NOMO-1 (cell line): ENCODE results near the gene COL23A1.

Source experiments
- DNase-seq, 2 experiments: peaks; one replicate each; lab custom pipeline; 2025; ENCODE audit not compliant: unreplicated experiment in 2 of 2; lab: John Stamatoyannopoulos, UW

The COL23A1 gene

GRCh38 chr5:178224403-178224802, 365.8 kb downstream of the COL23A1 start:
- DNase-seq: no peak

DNA sequence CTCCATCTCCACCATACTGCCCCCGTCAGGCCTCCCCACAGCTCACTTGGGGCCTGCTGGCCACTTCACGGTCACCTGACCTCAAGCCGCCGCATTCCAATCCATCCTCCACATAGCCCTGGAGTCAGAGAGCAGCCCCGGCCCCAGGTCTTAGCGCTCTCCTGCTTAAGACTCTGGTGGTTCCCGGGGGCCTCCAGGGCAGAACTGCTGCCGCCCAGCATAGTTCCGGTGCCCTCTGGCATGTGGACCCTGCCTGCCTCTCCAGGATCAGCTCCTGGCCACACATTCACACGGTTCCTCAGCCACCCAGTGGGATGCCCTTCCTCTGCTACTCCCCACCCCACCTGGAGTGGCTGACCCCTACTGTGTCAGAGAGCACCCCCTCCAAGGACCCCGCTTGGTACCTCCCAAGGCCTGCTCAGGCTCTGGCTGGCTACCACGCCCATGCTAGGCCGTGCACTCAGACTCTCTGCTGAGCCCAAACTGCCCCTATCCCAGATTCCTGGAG, 366.3 kb downstream of the COL23A1 start:
- DNase-seq: no peak

DNA sequence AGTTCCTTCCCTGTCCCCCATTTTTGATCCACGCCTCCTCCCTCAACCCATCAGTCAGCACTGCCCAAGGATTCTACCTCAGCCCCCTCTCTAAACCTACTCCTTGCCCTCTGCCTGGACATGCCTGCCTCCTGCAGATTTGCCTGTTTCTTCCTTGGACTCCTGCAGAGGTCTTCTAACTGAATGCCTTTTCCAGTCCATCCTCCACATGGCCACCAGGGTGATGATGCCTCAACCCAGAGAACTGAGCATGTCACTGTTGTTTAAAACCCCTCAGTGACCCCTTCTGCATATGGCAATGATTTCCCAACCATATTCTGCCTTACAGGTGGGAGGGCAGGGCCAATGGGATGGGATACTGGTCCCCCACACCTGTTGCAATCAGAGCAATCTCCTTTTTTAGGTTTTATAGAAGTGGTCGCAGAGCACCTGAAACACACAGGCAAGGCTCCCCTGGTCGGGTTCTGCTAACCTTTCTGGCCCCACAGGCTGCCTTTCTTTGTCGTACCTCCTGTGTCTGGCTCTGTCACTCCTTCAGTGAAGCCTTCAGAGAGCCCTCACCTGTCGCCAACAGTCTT, 366.9 kb downstream of the COL23A1 start:
- no peak for DNase-seq

DNA sequence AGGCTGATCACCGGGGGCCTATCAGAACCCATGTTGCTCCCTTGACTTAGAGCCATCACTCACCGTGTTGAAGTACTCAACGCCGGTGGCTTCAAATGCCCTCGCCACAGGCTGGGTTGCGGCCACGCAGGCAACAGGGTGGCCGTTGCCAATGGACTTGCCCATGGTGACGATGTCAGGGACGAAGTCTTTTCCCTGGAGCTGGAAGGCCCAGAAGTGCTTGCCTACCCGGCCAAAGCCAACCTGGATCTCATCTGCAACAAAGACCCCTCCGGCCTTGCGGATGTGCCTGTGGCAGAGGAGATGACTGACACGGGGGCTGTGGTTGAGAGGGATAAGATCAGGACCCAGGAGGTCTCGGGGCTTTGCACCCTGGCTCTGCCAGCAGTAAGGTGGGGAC, 367.9 kb downstream of the COL23A1 start:
- no peak for DNase-seq

DNA sequence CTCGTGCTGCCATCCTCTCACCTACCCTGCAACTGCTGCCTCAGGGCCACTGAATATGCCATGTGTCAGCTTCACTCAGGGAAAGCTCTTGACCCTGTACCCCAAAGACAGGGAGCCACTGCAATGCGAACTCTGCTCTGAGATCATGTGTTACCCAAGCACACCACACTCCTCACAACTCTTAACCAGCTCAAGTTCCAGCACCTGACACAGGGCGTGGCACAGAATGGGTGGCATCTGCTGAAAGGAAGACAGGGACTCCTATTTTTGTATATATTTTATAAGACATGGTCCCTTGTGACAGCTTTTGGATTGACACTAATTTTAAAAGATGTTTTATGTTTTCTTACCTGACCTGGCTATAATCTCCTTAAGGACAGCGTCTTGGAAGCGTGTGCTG, 368.3 kb downstream of the COL23A1 start:
- no peak for DNase-seq

- DNase-seq: peak; percentile 27 to 34
Measured at GRCh38 chr5:178221282-178221681, 368.9 kb downstream of the COL23A1 start.

GRCh38 chr5:178218827-178219226, 371.4 kb downstream of the COL23A1 start:
- DNase-seq: no peak

- no peak for DNase-seq
Measured at GRCh38 chr5:178218237-178218776, 371.9 kb downstream of the COL23A1 start.

- DNase-seq: no peak
Measured at GRCh38 chr5:178216779-178217178, 373.4 kb downstream of the COL23A1 start.

DNA sequence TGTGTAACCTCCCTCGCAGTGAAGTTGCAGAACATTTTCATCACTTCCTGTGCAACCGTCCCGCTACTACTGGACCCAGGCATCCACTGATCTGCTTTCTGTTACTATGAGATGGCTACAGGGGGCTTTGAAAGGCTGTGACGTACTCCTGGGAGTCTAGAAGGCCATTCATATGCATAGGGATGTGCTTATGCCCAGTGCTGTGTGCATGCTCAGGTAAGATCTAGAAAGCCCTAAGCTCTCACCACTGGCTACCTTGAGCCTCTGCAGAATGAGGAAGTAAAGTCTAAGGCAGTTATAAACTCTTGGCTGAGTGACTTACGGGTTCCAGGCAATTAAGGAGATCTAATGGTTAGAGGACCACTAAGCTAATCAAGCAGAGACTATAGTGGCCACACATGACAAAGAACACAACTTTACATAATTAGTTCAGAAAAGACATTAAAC, 374.1 kb downstream of the COL23A1 start:
- peak; percentile 82 to 95 for DNase-seq

DNA sequence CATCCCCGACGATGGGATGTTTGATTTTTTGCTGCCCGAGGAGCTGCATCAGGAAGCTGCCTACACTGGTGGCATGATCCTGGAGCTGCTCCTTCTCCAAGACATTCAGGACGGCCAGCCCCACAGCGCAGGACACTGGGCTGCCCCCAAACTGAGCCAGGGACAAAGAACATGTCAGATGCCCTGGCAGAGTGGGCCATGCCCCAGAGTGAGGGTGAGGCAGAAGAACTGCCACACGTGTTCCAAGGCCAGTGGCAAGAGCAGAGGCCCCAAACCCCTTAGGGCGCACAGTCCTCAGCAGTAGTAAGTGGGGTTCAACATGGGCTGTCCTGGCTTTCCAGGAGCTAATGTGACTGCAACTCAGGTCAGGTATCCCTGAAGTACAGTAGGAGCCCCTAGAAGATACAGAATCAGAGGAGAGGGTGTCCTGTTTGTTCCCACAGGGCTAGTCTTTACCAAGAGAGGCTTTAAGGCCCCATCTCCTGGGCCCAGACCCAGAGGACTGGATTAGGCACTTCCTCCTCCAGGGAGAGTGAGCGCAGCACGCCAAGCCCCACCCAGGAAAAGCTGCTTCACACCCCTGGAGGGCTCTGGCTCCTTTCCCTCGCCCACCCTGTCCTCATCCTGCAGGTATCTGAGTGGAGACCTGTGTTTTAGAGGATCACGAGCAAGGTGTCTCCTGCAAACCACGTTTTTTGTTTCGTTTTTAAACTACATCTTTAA, 374.8 kb downstream of the COL23A1 start:
- peak in 1 of 2 experiments; percentile 25 for DNase-seq

DNA sequence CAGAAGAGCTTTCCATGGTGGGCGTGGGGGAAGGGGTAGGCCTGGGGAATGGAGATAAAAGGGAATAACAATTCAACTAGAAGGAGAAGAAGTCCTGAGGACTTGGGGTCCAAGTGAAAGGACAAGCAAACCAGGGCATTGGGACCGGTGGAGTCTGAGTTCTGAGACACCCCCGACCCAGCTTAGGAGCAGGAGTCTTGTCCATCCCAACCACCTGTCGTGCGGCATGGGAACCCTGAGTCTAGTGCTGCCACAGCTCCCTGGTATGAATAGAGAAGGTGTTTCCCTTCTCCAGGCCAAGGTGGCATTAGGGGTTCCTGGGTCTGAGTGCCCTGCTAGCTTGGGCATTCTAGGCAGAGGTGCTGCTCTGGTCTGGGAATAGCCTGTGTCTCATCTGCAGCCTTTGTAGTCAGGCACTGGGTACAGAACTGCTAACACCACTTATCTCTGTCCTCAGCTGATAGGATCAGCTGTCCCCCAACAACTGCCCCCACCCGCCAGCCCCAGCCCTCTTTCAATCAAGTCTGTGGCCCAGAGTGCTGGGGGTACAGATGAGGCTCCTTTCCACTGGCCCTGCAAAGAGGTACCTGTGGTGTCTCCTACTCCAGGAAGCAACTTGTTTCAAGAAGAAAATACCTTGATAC, 375.9 kb downstream of the COL23A1 start:
- no peak for DNase-seq

DNA sequence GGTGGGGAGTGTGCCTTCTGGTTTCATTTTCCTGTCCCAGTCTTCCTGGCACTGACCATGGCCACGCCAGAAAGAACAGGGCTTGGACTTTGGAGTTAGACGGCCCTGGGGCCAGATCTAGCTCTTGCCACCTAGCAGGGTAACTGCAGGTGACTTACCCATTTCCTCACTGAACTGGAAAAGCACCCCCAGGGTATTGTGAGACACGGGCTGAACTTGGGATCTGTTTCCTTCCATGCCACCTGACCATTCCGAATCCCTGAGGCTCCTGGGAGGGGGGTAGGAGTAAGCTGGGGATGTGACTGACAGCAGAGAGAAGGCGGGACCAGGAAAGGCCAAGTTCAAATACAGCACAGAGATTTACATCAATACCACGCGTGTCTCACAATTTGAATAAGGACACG, 376.4 kb downstream of the COL23A1 start:
- no peak for DNase-seq

GRCh38 chr5:178213003-178213461, 377.2 kb downstream of the COL23A1 start:
- DNase-seq: no peak

DNA sequence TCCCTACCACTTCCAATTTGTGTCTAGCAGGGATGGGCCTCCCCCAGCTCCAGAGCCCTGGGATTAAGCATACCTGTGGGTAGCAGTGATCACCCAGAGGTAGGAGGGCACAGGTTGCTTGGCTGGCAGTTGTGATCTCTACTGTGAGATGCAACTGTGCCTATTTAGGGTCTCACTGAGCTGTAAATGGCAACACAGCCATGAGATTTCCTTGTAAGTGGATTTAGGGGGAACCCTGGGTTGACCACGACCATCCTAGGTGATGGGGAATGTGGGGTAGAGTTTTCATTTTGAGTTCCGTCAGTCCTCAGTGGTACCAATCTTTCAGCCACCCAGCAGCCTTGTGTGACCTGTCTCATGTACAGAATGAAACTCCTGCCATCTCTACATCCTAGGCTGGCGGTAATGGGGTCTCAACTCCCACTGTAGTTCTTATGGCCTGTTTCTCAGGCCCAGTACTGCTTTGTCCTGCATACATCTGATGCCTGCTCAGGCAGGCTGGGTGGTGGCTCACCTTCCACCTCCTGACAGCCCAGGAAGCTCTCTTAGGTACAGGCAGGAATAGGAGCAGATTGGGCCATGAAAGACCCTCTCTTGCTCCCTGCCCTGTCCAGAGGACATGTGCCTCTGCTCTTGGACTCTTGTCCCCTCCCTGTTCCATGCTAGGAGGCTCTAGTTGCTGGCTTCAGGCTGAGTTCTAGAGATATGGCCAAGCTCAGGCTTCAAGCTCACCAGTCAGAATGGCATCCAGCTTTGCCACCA, 377.8 kb downstream of the COL23A1 start:
- DNase-seq: no peak

DNA sequence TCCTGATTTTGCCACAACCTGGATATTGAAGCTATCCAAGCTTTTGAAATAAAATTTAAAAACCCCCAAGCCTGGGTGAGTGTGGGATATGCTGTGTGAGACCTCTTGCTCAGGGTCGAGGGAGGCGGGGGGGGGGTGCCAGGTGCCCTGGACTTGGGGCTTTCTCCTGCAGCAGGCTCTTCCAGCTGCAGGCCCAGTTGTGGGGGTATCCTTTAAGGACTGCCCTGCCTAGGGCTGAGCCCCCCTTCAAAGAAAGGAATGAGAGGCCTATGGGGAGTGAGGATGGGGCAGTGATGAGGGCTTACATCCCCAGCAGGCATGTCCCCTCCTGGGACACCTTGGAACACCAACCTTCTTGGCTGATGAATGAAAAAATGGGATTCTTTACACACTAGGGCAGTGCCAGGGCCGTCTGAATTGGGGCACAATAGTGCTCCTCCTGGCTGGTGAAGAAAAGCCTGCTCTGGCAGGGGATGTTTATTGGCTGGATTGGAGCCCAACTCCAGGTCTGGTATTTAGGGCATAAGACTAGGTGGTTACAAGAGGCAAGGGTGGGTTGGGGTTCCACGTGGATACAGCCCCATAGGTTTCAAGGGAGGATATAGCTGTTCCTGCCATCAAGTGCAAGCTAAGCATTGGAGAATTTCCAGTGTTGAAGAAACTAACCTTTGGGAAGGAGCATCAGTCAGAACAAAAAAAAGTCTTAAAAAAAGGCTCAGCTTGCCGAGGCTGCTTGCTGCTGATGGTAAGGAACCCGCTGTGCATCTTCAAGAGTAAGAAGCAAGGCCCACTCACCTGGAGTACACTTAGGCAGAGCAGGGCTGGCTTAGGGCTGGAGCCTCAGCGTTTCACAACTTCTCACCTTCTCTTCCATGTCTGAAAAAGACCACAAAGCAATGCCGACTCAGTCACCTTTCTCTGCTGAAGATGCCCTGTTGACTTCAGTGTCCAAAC, 378.8 kb downstream of the COL23A1 start:
- no peak for DNase-seq

DNA sequence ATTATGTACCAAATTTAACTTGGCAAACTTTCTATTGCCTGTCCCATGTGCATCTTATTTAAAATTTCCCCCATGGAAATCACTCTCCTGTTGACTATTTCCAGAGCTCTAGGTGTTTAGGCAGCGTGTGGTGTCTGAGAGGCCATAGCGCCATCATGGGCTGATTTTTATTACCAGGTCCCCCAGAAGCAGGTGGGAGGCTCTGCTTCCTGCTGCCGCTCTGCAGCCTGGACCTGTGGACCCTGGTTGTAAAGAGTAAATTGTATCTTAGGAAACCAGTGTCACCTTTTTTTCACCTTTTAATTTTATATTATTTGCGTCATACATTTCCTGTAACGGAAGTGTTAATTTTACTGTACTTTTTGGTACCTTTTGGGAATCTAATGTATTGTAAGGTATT, 379.5 kb downstream of the COL23A1 start:
- no peak for DNase-seq

DNA sequence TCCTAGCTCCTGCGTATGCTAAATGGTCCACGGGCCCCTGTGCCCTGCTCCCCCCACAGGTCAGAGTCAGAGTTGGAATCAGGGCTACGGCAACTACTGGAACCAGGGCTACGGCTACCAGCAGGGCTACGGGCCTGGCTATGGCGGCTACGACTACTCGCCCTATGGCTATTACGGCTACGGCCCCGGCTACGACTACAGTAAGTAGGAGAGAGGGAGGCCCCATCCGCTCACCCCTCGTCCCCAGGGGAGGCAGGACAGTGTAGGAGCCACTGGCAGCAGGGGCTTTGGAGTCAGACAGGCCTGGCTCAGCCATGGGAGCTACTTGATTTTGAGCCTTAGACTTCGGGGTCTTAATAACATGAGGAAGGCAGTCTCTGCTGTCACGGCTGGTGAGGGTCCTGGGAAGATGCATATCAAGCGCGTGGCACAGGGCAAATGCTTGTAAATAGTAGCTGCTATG, 380.1 kb downstream of the COL23A1 start:
- DNase-seq: no peak

GRCh38 chr5:178209334-178210072, 380.7 kb downstream of the COL23A1 start:
- DNase-seq: no peak
